A549 (cell line): Measurements from ENCODE around the gene MATK.

Experiments used
- CTCF ChIP-seq: fragments of >200 bp; sonication (Bioruptor Twin); formaldehyde crosslinking; IDR thresholded peaks from 3 replicates; pipeline ENCODE4 v1.5.1; 2016
- REST ChIP-seq: fragments of 200-600 bp; sonication (generic); IDR thresholded peaks from 2 replicates; pipeline ENCODE4 v1.6.1; 2016; ENCODE audit warnings: antibody characterized with exemption, mild to moderate bottlenecking, moderate library complexity

GRCh38 chr19:3770136-3770999 is 15.8 kb downstream of the MATK start:
- TF ChIP-seq CTCF = no peak
- no peak for TF ChIP-seq REST
